ENCODE results near the gene FOXI1.

DNA sequence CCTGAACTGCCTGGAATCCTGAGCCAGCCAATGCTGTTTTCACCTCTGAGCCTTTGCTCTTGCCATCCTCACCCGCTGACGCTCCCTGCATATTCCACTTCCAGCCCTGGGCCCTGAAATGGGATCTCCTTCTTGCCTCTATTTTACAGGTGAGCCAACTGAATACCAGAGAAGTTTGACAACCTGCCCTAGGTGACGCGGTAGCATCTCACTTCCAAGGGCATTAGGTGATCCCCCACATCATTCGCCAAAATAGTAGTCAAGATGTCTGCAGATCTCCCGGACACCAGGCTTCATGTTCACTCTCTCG lies 43.5 kb downstream of the FOXI1 start:
- TF ChIP-seq GATA2 (IDR thresholded peaks at IDR 0.05; ENCODE audit: low read depth, low read length), result no peak
- TF ChIP-seq GATA3 (IDR thresholded peaks at IDR 0.05; ENCODE audit: low read depth, low read length), result no peak
